Measurements from ENCODE around the gene ZNF311. TPM values are rescaled to one million over a fixed set of nuclear protein-coding genes. Genes with fewer than 3 reads are reported as not detected.

ZNF311 gene
- total RNA-seq, 1 experiment from 2014 or later, result 0.39 TPM

- Histone ChIP-seq H3K9me3 (ENCODE audit: control insufficient read depth, insufficient read depth, low read depth, low read length) (no peaks in the 10 kb centered on the region), H3K36me3 (ENCODE audit: control insufficient read depth, insufficient read depth, low read length) (no peaks in the 10 kb centered on the region), H3K27me3 (ENCODE audit: control insufficient read depth, insufficient read depth, low read length) (no peaks in the 10 kb centered on the region), H3K4me1 (ENCODE audit: control insufficient read depth, insufficient read depth, low read length) (peaks cover 27% of the 10 kb centered on the region), H3K27ac (ENCODE audit: low read length) (peak overlapping the region; percentile 97), H3K4me3 (ENCODE audit: low read depth in 2 of 2, low read length in 2 of 2) (peak overlapping the region; percentile 30 to 49)
- ATAC-seq (peak; percentile 67), DNase-seq (ENCODE audit: low read depth, low spot score) (no peak)
- POLR2A ChIA-PET, result no interaction called here
- in situ Hi-C loops (cut with HindIII; ENCODE audit: low pct_unique_long_range_greater_than_20kb, low sequenced_read_pairs) (no loop called here), intact Hi-C loops (cut with micrococcal nuclease; ENCODE audit: unreplicated experiment) (no loop called here)
- BruUV-seq (replicated peaks), result no TSS peak
- CTCF ChIA-PET, result no interaction called here
- TF ChIP-seq POLR2AphosphoS5 (IDR thresholded peaks at IDR 0.05; ENCODE audit: low read depth, low read length), result no peak; the same call in 1 of the 2 replicates
- TF ChIP-seq REST (IDR thresholded peaks at IDR 0.05; ENCODE audit: insufficient read depth in 1 of 2, low read depth in 2 of 2, low read length in 1 of 2), result no peak
- TF ChIP-seq CTCF (IDR thresholded peaks at IDR 0.05), result no peak
- TF ChIP-seq TCF7L2 (IDR thresholded peaks at IDR 0.05; ENCODE audit: low read depth, low read length), result no peak
- TF ChIP-seq SIN3A (IDR thresholded peaks at IDR 0.05; ENCODE audit: borderline replicate concordance, insufficient read depth, low read depth, low read length), result no peak
Observed at GRCh38 chr6:28977341-28978132, 27.6 kb downstream of the ZNF311 start.

DNA sequence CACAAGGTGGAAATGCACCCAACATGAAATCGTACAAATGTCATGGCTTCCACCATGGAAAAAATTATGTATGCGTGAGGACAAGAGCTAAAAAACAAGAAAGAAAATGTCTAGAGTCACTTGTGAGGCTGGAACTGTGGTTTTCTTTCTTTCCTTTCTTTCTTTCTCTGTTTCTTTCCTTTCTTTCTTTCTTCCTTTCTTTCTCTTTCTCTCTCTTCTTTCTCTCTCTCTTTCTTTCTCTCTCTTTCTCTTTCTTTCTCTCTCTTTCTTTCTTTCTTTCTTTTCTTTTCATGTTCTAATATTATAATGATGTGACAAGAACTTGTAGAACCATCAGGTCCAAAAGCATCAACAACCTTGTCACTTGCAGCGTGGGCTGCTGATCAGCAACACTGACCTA is 28.4 kb downstream of the ZNF311 start:
- CTCF ChIA-PET, result no interaction called here
- peak overlapping the region; percentile 30 to 49; a peak in 3 of 4 replicates for H3K4me3 ChIP-seq (ENCODE audit: low read depth in 2 of 2, low read length in 2 of 2)
- TF ChIP-seq POLR2AphosphoS5 (IDR thresholded peaks at IDR 0.05; ENCODE audit: low read depth, low read length) (no peak), CTCF (IDR thresholded peaks at IDR 0.05) (no peak), REST (IDR thresholded peaks at IDR 0.05; ENCODE audit: insufficient read depth in 1 of 2, low read depth in 2 of 2, low read length in 1 of 2) (no peak), TCF7L2 (IDR thresholded peaks at IDR 0.05; ENCODE audit: low read depth, low read length) (no peak), SIN3A (IDR thresholded peaks at IDR 0.05; ENCODE audit: borderline replicate concordance, insufficient read depth, low read depth, low read length) (no peak)
- peaks cover 27% of the 10 kb centered on the region for H3K4me1 ChIP-seq (ENCODE audit: control insufficient read depth, insufficient read depth, low read length)
- intact Hi-C loops (cut with micrococcal nuclease; ENCODE audit: unreplicated experiment), result no loop called here
- no peaks in the 10 kb centered on the region for H3K9me3 ChIP-seq (ENCODE audit: control insufficient read depth, insufficient read depth, low read depth, low read length)
- in situ Hi-C loops (cut with HindIII; ENCODE audit: low pct_unique_long_range_greater_than_20kb, low sequenced_read_pairs), result no loop called here
- H3K27me3 ChIP-seq (ENCODE audit: control insufficient read depth, insufficient read depth, low read length), result no peaks in the 10 kb centered on the region
- POLR2A ChIA-PET, result interaction anchor here (0.6 kb wide), 1 partner anchor 34 kb away, joined by 3 read pairs; no protein-coding TSS in a partner anchor
- BruUV-seq (replicated peaks), result no TSS peak
- ATAC-seq, result no peak
- peak overlapping the region; percentile 97 for H3K27ac ChIP-seq (ENCODE audit: low read length)
- no peaks in the 10 kb centered on the region for H3K36me3 ChIP-seq (ENCODE audit: control insufficient read depth, insufficient read depth, low read length)
- DNase-seq (ENCODE audit: low read depth, low spot score), result no peak
